NCI-H748 treated with DMSO at 0.1 percent for 48 hours (cell line): ENCODE results near the gene FRRS1L.

Source experiments
- DNase-seq: peaks from one replicate; lab custom pipeline; 2025; lab: John Stamatoyannopoulos, UW

Gene FRRS1L

GRCh38 chr9:109166771-109167601 lies at the start of gene FRRS1L:
Gene FRRS1L, minus strand, starts transcription at chr9:109167249. Its CDS starts 111 bp downstream, at chr9:109167138.
- no peak for DNase-seq

GRCh38 chr9:109214414-109214813 lies 47.4 kb upstream of the FRRS1L start:
- no peak for DNase-seq

- no peak for DNase-seq
Measured at GRCh38 chr9:109213285-109214121, 46.5 kb upstream of the FRRS1L start.

- no peak for DNase-seq
Measured at GRCh38 chr9:109212768-109213167, 45.7 kb upstream of the FRRS1L start.

GRCh38 chr9:109206670-109207069 lies 39.6 kb upstream of the FRRS1L start:
- DNase-seq: no peak

GRCh38 chr9:109205526-109205925 lies 38.5 kb upstream of the FRRS1L start:
- DNase-seq: no peak

GRCh38 chr9:109203761-109204360 lies 36.8 kb upstream of the FRRS1L start:
- DNase-seq: no peak

GRCh38 chr9:109199676-109200075 lies 32.6 kb upstream of the FRRS1L start:
- DNase-seq: no peak

- DNase-seq: no peak
Measured at GRCh38 chr9:109198736-109199382, 31.8 kb upstream of the FRRS1L start.

- no peak for DNase-seq
Measured at GRCh38 chr9:109193974-109194556, 27.0 kb upstream of the FRRS1L start.

- no peak for DNase-seq
Measured at GRCh38 chr9:109192732-109193361, 25.8 kb upstream of the FRRS1L start.

GRCh38 chr9:109191746-109192145 lies 24.7 kb upstream of the FRRS1L start:
- DNase-seq: no peak

GRCh38 chr9:109190151-109190550 lies 23.1 kb upstream of the FRRS1L start:
- no peak for DNase-seq

- DNase-seq: no peak
Measured at GRCh38 chr9:109186857-109187520, 19.9 kb upstream of the FRRS1L start.

- DNase-seq: no peak
Measured at GRCh38 chr9:109182940-109183798, 16.1 kb upstream of the FRRS1L start.

GRCh38 chr9:109182550-109182939 lies 15.5 kb upstream of the FRRS1L start:
- no peak for DNase-seq

GRCh38 chr9:109181284-109181683 lies 14.2 kb upstream of the FRRS1L start:
- no peak for DNase-seq

GRCh38 chr9:109179801-109180523 lies 12.9 kb upstream of the FRRS1L start:
- DNase-seq: no peak

- no peak for DNase-seq
Measured at GRCh38 chr9:109176963-109177362, 9.9 kb upstream of the FRRS1L start.
